GM23338 (cell line): Measurements from ENCODE around the gene MAPK8IP2. TPM values are rescaled to one million over a fixed set of nuclear protein-coding genes. Genes with fewer than 3 reads are reported as not detected.
A peak's percentile ranks its signal among the peaks of the same experiment; 100 is the strongest.

Experiments
- ATAC-seq: fragments of 200-7000 bp; cut with Tn5 transposase; 3 replicates; pipeline ENCODE4 v1.9.1; 2020
- DNase-seq: peaks from one replicate; pipeline ENCODE4 v3.0.0-alpha.2; 2015; ENCODE audit warnings: low spot score
- H2AFZ ChIP-seq: fragments of 200-600 bp; sonication (generic); 2 replicates; pipeline ENCODE4 v1.8.0; 2016; ENCODE audit warnings: antibody characterized with exemption, mild to moderate bottlenecking, moderate library complexity
- H3F3A ChIP-seq: fragments of 200-600 bp; sonication (generic); replicated peaks from 2 replicates; pipeline ENCODE4 v1.8.0; 2017; ENCODE audit warnings: antibody characterized with exemption, mixed run types, low read depth
- H3K27ac ChIP-seq: fragments of 200-600 bp; sonication (generic); 2 replicates; pipeline ENCODE4 v1.6.1; 2016; ENCODE audit warnings: low read depth
- H3K27me3 ChIP-seq: fragments of 200-600 bp; sonication (generic); 2 replicates; pipeline ENCODE4 v1.8.0; 2016; ENCODE audit warnings: mild to moderate bottlenecking, mixed run types, moderate library complexity; ENCODE audit not compliant: insufficient read depth
- H3K36me3 ChIP-seq: fragments of 200-600 bp; sonication (generic); 2 replicates; pipeline ENCODE4 v1.8.0; 2016; ENCODE audit warnings: mild to moderate bottlenecking; ENCODE audit not compliant: insufficient read depth
- H3K4me1 ChIP-seq: fragments of 200-600 bp; sonication (generic); 2 replicates; pipeline ENCODE4 v1.8.0; 2016; ENCODE audit warnings: mild to moderate bottlenecking, moderate library complexity; ENCODE audit not compliant: insufficient read depth
- H3K4me2 ChIP-seq: fragments of 200-600 bp; sonication (generic); 2 replicates; pipeline ENCODE4 v1.7.1; 2017; ENCODE audit warnings: mixed run types
- H3K4me3 ChIP-seq: fragments of 200-600 bp; sonication (generic); 2 replicates; pipeline ENCODE4 v1.6.1; 2016; ENCODE audit warnings: mixed run types
- H3K79me2 ChIP-seq: fragments of 200-600 bp; sonication (generic); replicated peaks from 2 replicates; pipeline ENCODE4 v1.8.0; 2017; ENCODE audit warnings: mild to moderate bottlenecking; ENCODE audit not compliant: insufficient read depth
- H3K9me2 ChIP-seq: fragments of 200-600 bp; sonication (generic); 2 replicates; pipeline ENCODE4 v1.8.0; 2017; ENCODE audit not compliant: insufficient read depth
- H4K20me1 ChIP-seq: fragments of 200-600 bp; sonication (generic); replicated peaks from 2 replicates; pipeline ENCODE4 v1.8.0; 2017; ENCODE audit warnings: mild to moderate bottlenecking; ENCODE audit not compliant: insufficient read depth
- H3K27ac Mint-ChIP-seq: 2 replicates; pipeline ENCODE4 v1.8.0; 2020; ENCODE audit warnings: inconsistent platforms, mild to moderate bottlenecking, moderate library complexity, mixed read lengths
- H3K27me3 Mint-ChIP-seq: 3 replicates; pipeline ENCODE4 v1.8.0; 2022; ENCODE audit warnings: low read depth, mild to moderate bottlenecking, moderate library complexity, mixed read lengths, inconsistent platforms; ENCODE audit not compliant: insufficient read depth, poor library complexity
- H3K36me3 Mint-ChIP-seq: 3 replicates; pipeline ENCODE4 v1.8.0; 2021; ENCODE audit warnings: low read depth, mild to moderate bottlenecking, inconsistent platforms, moderate library complexity, mixed read lengths
- H3K4me1 Mint-ChIP-seq: 3 replicates; pipeline ENCODE4 v1.8.0; 2020; ENCODE audit warnings: mild to moderate bottlenecking, inconsistent platforms, mixed read lengths
- H3K4me3 Mint-ChIP-seq: 3 replicates; pipeline ENCODE4 v1.8.0; 2021; ENCODE audit warnings: moderate library complexity, mild to moderate bottlenecking, inconsistent platforms, mixed read lengths
- H3K9me3 Mint-ChIP-seq: 3 replicates; pipeline ENCODE4 v1.8.0; 2020; ENCODE audit warnings: moderate library complexity, mild to moderate bottlenecking, inconsistent platforms, mixed read lengths
- CREB1 ChIP-seq: fragments of 250-450 bp; sonication (Bioruptor Pico); IDR thresholded peaks from 2 replicates; pipeline ENCODE4 v1.5.0; 2020; ENCODE audit warnings: low read depth, mild to moderate bottlenecking, moderate library complexity
- EZH2 ChIP-seq: fragments of 200-600 bp; sonication (generic); IDR thresholded peaks from one replicate; pipeline ENCODE4 v1.8.0; 2017; ENCODE audit warnings: antibody characterized with exemption, mild to moderate bottlenecking, low read depth; ENCODE audit not compliant: unreplicated experiment
- STAT1 ChIP-seq: IDR thresholded peaks from one replicate; pipeline ENCODE4 v1.6.1; 2016; ENCODE audit warnings: antibody characterized with exemption; ENCODE audit not compliant: unreplicated experiment
- ZNF114 ChIP-seq: fragments of 250-450 bp; sonication (Bioruptor Pico); IDR thresholded peaks from 2 replicates; pipeline ENCODE4 v1.5.0; 2020; ENCODE audit warnings: mild to moderate bottlenecking, moderate library complexity
- polyA plus RNA-seq: library from polyadenylated mRNA; unstranded; fragments of >200 nt; fragmentation: Nextera tagmentation; extraction: Ambion mirVana; gene quantifications from 2 replicates; pipeline ENCODE4 v1.2.1, GENCODE V29; 2016
- total RNA-seq: library from RNA; depleted of rRNA; stranded (reverse); fragments of >200 nt; shearing (Covaris generic); gene quantifications from 2 replicates; pipeline ENCODE4 v1.2.3, GENCODE V29; 2014
- TF ChIP-seq, protein P1 (sequence below): IDR thresholded peaks from one replicate; pipeline ENCODE4 v1.6.1; 2018; ENCODE audit warnings: antibody characterized with exemption; ENCODE audit not compliant: unreplicated experiment
- TF ChIP-seq, protein P2 (sequence below), 2 experiments: fragments of 200-600 bp in 1 of 2; sonication (generic) in 1 of 2; conservative IDR thresholded peaks; 2 replicates each; pipeline versions ENCODE4 v1.5.1 to v1.6.1; 2016 to 2017; ENCODE audit warnings: antibody characterized with exemption in 2 of 2, low read depth in 2 of 2, mild to moderate bottlenecking in 2 of 2, moderate library complexity in 1 of 2
- TF ChIP-seq, protein P3 (sequence below): fragments of 250-450 bp; sonication (Bioruptor Pico); IDR thresholded peaks from 2 replicates; pipeline ENCODE4 v1.5.0; 2020; ENCODE audit warnings: mild to moderate bottlenecking, moderate library complexity

Gene MAPK8IP2
- total and polyA plus RNA-seq, 2 experiments from 2014 or later: 0.15 to 3.5 TPM

DNA sequence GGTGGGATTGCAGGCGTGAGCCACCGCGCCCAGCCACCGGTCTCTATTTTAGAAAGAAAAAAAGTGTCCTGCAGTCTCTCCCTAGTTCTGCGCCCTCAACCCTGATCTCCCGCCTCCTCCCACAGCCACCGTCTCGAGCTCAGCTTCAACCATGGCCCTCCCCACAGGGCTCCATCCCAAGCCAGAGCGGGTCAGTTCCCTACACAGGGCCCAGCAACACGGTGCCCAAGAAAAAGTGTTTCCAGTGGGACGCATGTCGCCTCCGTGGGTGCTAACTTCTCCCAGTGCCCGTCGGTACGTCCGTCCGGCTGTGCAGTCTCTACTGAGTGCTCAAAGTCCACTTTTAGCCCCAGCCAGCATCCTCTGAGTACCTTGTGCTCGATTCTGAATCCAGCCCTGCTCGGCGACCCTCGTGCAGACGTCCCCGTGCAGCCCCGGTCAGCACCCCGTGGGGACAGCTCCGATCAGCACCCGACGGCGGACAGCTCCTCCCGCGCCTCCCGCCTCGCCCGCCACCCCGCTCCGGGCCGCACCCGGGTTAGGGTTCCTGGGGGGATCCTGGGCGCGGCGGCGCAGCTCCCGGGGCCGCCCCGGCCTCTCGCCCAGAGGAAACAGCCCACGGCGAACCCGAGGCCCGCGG lies 657 bp upstream of the MAPK8IP2 start:
- Mint-ChIP-seq H3K36me3 (peaks cover 3% of the 10 kb centered on the region; the same call in 1 of the 3 replicates), H3K9me3 (0 out of 3 replicates have a peak, but pooled peaks cover 3% of the 10 kb centered on the region), H3K4me3 (peak overlapping the region; percentile 69), H3K4me1 (peaks cover 16% of the 10 kb centered on the region), H3K27ac (no peak overlapping the region), H3K27me3 (peaks cover 52% of the 10 kb centered on the region)
- TF ChIP-seq, protein P1, sequence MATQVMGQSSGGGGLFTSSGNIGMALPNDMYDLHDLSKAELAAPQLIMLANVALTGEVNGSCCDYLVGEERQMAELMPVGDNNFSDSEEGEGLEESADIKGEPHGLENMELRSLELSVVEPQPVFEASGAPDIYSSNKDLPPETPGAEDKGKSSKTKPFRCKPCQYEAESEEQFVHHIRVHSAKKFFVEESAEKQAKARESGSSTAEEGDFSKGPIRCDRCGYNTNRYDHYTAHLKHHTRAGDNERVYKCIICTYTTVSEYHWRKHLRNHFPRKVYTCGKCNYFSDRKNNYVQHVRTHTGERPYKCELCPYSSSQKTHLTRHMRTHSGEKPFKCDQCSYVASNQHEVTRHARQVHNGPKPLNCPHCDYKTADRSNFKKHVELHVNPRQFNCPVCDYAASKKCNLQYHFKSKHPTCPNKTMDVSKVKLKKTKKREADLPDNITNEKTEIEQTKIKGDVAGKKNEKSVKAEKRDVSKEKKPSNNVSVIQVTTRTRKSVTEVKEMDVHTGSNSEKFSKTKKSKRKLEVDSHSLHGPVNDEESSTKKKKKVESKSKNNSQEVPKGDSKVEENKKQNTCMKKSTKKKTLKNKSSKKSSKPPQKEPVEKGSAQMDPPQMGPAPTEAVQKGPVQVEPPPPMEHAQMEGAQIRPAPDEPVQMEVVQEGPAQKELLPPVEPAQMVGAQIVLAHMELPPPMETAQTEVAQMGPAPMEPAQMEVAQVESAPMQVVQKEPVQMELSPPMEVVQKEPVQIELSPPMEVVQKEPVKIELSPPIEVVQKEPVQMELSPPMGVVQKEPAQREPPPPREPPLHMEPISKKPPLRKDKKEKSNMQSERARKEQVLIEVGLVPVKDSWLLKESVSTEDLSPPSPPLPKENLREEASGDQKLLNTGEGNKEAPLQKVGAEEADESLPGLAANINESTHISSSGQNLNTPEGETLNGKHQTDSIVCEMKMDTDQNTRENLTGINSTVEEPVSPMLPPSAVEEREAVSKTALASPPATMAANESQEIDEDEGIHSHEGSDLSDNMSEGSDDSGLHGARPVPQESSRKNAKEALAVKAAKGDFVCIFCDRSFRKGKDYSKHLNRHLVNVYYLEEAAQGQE: peak; percentile 94
- TF ChIP-seq CREB1 (CRISPR knock-in tag): peak; percentile 57; the same call in 1 of the 2 replicates
- TF ChIP-seq, protein P2, sequence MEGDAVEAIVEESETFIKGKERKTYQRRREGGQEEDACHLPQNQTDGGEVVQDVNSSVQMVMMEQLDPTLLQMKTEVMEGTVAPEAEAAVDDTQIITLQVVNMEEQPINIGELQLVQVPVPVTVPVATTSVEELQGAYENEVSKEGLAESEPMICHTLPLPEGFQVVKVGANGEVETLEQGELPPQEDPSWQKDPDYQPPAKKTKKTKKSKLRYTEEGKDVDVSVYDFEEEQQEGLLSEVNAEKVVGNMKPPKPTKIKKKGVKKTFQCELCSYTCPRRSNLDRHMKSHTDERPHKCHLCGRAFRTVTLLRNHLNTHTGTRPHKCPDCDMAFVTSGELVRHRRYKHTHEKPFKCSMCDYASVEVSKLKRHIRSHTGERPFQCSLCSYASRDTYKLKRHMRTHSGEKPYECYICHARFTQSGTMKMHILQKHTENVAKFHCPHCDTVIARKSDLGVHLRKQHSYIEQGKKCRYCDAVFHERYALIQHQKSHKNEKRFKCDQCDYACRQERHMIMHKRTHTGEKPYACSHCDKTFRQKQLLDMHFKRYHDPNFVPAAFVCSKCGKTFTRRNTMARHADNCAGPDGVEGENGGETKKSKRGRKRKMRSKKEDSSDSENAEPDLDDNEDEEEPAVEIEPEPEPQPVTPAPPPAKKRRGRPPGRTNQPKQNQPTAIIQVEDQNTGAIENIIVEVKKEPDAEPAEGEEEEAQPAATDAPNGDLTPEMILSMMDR (conservative IDR thresholded peaks at IDR 0.05; ENCODE audit: low read depth in 2 of 2): no peak
- Histone ChIP-seq H3K27ac (no peak overlapping the region), H3K79me2 (no peaks in the 10 kb centered on the region), H3K4me3 (no peak overlapping the region), H3K27me3 (peaks cover 81% of the 10 kb centered on the region), H2AFZ (no peak overlapping the region), H3K4me1 (no peaks in the 10 kb centered on the region; the same call in 1 of the 2 replicates), H3K4me2 (no peak overlapping the region), H3K36me3 (no peaks in the 10 kb centered on the region), H3F3A (no peaks in the 10 kb centered on the region), H3K9me2 (no peaks in the 10 kb centered on the region), H4K20me1 (no peaks in the 10 kb centered on the region; the same call in 1 of the 2 replicates)
- ATAC-seq: peak; percentile 75
- peak; percentile 76 for DNase-seq

DNA sequence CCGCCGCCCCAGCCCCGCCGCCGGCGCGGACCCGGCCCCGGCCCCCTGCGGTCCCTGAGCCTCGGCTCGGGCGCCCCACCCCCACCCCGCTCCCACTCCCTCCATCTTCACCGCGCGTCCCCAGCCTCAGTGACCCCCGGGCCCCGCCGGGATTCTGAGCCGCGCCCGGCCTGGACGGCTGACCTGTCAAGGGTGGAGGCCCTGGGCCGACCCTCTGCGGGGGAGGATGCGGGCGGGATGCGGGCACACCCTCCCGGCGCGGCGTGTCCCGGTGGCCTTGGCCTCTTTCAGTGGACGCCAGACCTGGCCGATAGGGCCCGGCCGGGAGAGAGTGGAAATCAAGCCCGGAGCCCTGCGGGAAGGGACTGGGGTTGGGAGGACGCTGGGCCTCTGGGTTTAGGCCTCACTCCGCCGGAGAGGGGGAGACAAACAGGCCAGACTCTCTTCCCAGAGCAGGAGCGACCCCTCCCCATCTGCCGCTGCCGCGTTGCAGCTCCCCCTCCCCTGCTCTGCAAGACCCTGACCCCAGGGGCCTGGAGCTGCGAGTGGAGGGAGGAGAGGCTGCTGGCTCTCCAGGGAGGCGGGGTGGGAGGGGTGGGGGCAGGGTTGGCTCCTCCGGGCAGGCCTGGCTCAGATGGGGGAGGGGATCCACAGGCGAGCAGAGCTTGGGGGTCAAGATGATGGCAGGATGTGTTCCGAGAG lies 525 bp downstream of the MAPK8IP2 start:
- H3K27ac Mint-ChIP-seq: no peak overlapping the region
- Histone ChIP-seq H3K4me1 (no peaks in the 10 kb centered on the region; the same call in 1 of the 2 replicates), H3K4me3 (peak overlapping the region; percentile 55), H4K20me1 (no peaks in the 10 kb centered on the region; the same call in 1 of the 2 replicates), H3K27ac (no peak overlapping the region), H3K79me2 (no peaks in the 10 kb centered on the region), H2AFZ (no peak overlapping the region), H3K27me3 (peaks cover 91% of the 10 kb centered on the region), H3K4me2 (peak overlapping the region; percentile 75), H3K9me2 (no peaks in the 10 kb centered on the region), H3K36me3 (no peaks in the 10 kb centered on the region), H3F3A (no peaks in the 10 kb centered on the region)
- H3K4me1 Mint-ChIP-seq: peaks cover 16% of the 10 kb centered on the region
- H3K4me3 Mint-ChIP-seq: peak overlapping the region; percentile 63
- ATAC-seq: no peak; the same call in 2 of the 3 replicates
- H3K36me3 Mint-ChIP-seq: peaks cover 3% of the 10 kb centered on the region; the same call in 1 of the 3 replicates
- H3K9me3 Mint-ChIP-seq: 0 out of 3 replicates have a peak, but pooled peaks cover 3% of the 10 kb centered on the region
- no peak for TF ChIP-seq ZNF114 (CRISPR knock-in tag)
- no peak for TF ChIP-seq STAT1
- TF ChIP-seq EZH2: peak; percentile 69
- TF ChIP-seq, protein P3, sequence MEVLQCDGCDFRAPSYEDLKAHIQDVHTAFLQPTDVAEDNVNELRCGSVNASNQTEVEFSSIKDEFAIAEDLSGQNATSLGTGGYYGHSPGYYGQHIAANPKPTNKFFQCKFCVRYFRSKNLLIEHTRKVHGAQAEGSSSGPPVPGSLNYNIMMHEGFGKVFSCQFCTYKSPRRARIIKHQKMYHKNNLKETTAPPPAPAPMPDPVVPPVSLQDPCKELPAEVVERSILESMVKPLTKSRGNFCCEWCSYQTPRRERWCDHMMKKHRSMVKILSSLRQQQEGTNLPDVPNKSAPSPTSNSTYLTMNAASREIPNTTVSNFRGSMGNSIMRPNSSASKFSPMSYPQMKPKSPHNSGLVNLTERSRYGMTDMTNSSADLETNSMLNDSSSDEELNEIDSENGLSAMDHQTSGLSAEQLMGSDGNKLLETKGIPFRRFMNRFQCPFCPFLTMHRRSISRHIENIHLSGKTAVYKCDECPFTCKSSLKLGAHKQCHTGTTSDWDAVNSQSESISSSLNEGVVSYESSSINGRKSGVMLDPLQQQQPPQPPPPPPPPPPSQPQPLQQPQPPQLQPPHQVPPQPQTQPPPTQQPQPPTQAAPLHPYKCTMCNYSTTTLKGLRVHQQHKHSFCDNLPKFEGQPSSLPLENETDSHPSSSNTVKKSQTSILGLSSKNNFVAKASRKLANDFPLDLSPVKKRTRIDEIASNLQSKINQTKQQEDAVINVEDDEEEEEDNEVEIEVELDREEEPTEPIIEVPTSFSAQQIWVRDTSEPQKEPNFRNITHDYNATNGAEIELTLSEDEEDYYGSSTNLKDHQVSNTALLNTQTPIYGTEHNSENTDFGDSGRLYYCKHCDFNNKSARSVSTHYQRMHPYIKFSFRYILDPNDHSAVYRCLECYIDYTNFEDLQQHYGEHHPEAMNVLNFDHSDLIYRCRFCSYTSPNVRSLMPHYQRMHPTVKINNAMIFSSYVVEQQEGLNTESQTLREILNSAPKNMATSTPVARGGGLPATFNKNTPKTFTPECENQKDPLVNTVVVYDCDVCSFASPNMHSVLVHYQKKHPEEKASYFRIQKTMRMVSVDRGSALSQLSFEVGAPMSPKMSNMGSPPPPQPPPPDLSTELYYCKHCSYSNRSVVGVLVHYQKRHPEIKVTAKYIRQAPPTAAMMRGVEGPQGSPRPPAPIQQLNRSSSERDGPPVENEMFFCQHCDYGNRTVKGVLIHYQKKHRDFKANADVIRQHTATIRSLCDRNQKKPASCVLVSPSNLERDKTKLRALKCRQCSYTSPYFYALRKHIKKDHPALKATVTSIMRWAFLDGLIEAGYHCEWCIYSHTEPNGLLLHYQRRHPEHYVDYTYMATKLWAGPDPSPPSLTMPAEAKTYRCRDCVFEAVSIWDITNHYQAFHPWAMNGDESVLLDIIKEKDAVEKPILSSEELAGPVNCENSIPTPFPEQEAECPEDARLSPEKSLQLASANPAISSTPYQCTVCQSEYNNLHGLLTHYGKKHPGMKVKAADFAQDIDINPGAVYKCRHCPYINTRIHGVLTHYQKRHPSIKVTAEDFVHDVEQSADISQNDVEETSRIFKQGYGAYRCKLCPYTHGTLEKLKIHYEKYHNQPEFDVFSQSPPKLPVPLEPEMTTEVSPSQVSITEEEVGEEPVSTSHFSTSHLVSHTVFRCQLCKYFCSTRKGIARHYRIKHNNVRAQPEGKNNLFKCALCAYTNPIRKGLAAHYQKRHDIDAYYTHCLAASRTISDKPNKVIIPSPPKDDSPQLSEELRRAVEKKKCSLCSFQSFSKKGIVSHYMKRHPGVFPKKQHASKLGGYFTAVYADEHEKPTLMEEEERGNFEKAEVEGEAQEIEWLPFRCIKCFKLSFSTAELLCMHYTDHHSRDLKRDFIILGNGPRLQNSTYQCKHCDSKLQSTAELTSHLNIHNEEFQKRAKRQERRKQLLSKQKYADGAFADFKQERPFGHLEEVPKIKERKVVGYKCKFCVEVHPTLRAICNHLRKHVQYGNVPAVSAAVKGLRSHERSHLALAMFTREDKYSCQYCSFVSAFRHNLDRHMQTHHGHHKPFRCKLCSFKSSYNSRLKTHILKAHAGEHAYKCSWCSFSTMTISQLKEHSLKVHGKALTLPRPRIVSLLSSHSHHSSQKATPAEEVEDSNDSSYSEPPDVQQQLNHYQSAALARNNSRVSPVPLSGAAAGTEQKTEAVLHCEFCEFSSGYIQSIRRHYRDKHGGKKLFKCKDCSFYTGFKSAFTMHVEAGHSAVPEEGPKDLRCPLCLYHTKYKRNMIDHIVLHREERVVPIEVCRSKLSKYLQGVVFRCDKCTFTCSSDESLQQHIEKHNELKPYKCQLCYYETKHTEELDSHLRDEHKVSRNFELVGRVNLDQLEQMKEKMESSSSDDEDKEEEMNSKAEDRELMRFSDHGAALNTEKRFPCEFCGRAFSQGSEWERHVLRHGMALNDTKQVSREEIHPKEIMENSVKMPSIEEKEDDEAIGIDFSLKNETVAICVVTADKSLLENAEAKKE (CRISPR knock-in tag): no peak
- peaks cover 64% of the 10 kb centered on the region for H3K27me3 Mint-ChIP-seq
- no peak for DNase-seq
